ENCODE data around the gene KDM1B.

Gene KDM1B

DNA sequence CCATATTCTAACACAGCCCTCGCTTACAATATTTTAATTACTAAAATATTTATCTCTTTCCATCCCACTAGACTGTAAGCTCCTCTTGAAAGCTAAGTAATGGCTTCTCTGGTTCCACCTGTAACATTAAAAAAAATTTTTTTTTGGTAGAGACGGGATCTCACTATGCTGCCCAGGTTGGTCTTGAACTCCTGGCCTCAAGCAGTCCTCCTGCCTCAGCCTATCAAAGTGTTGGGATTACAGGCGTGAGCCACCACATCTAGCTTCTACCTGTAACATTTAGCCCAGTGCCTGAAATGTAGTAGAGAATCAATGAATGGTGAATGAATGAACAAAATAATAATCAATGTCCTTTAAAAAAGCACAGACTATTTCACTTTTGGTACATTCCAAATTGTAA, 80.3 kb downstream of the KDM1B start:
- DNase-seq: no peak

- no peak for DNase-seq
These were observed 81.9 kb downstream of the KDM1B start for GRCh38 chr6:18237167-18237566.

DNA sequence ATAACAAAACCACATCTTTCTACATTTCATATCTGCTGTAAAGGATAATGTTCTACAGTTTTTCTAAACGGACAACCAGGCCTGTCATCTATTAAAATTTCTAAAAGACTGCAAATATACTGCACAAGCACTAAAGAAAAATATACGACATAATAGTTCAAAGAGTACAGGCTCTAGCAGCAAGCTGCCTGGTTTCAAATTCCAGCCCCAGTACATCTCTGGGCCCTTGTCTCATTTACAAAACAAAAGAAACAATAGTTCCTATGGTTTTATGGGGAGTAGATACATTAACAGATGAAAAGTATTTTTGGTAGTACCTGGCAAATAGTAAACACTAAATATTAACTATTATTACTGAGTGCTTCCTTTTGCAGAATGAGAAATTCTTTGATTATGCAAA, 85.0 kb downstream of the KDM1B start:
- no peak for DNase-seq

GRCh38 chr6:18241208-18242038, 86.2 kb downstream of the KDM1B start:
- DNase-seq: no peak

GRCh38 chr6:18242062-18242851, 87.0 kb downstream of the KDM1B start:
- no peak for DNase-seq

DNA sequence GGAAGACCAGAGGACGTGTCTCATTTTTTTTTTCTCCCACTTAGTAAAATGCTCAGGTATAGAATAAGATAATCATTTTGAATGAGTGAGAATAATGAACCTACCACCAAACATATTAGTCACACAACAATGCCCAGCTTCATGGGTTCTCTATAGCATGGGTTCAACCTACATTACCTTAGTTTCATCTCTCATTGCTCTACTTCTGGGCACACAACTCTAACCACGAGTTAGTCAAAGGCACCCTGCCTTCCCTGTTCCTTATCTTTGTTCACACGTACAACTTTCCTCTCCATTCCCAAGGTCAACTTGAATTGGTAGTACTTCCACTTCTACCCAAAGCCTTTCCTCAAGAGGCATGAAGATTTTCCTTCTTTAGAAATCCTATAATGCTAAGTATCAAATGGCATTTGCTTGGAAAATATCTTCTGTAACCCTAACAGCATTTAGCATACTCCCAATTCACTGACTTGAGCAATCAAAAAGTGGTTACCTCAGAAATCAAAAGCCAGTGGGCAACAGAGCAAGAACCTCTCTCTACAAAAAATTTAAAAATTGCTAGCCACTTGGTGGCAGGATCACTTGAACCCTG, 88.2 kb downstream of the KDM1B start:
- DNase-seq: no peak

DNA sequence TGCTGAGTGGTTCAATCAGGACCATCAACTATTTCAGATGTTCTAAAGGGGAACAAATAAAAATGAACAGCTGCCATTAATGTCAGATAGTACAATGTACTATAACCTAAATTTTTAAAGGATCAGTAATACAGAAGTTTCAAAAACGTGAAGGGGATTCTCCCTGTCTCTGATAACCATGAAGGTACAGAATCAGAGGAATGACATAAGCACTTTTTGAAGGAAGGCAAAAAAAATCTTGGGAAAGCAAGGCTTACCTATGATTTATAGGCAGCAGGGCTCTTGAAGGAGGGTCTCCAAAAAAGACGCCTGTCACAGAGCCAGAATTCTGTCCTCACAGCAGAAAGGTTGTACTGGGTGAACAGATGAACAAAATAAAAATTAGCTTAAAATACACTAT, 89.0 kb downstream of the KDM1B start:
- no peak for DNase-seq

GRCh38 chr6:18245079-18245478, 89.9 kb downstream of the KDM1B start:
- DNase-seq: no peak

- no peak for DNase-seq
These were observed 90.4 kb downstream of the KDM1B start for GRCh38 chr6:18245642-18246041.

- DNase-seq: no peak
These were observed 91.0 kb downstream of the KDM1B start for GRCh38 chr6:18246205-18246604.

- DNase-seq: no peak
These were observed 91.8 kb downstream of the KDM1B start for GRCh38 chr6:18247002-18247401.

- DNase-seq: no peak
These were observed 93.5 kb downstream of the KDM1B start for GRCh38 chr6:18248698-18249097.

DNA sequence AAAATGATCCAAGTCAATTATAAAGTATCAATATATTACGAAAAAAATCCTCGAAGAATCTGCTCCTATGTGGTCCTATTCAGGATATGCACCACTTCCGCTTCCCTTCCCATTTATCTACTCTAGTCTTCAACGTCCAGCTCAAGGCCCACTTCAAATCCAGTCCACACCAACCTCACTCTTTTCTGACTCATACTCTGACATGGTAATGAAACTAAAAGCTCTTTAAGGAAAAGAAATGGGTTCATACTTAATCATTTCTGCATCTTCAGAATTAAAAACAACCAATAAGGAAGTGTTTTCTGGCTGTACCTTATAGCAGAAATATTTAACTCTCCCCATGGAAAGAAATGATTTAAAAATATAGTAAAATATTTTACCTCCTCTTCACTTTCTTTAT, 94.0 kb downstream of the KDM1B start:
- no peak for DNase-seq

DNA sequence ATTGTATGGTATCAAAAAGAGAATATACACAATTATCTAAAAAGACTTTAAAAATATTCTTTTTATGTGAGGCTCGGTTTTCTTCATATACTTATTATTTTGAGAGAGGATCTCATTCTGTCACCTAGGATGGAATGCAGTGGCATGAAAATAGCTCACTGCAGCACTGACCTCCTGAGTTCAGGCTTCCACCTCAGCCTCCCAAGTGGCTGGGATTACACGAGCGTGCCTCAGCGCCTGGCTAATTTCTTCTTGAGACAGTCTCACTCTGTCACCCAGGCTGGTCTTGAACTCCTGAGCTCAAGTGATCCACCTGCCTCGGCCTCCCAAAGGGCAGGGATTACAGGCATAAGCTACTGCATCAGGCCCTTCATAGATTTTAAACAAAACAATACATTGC, 98.4 kb downstream of the KDM1B start:
- DNase-seq: no peak

DNA sequence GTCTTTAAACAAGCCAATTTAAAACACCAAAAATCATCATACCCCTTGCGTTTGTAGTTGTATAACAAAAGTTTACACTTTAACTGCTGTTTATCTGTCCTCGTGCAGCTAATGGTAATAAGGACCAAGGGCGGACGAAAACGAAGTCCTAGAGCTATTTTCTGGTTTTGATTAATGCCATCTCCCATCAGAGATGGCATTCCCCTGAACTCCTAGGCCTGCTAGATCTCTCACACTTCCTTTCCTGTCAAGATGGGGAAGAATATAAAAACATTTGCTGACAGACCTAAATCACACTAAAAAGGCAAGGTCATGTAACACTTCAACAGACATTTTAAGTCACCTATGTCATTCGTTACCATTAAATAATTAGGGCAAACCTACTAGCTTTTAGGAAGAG, 99.6 kb downstream of the KDM1B start:
- no peak for DNase-seq

GRCh38 chr6:18259675-18260447, 104.6 kb downstream of the KDM1B start:
- DNase-seq: no peak

- DNase-seq: no peak
These were observed 105.4 kb downstream of the KDM1B start for GRCh38 chr6:18260448-18261106.

- DNase-seq: no peak
These were observed 106.7 kb downstream of the KDM1B start for GRCh38 chr6:18261877-18262276.

GRCh38 chr6:18262702-18263417, 107.6 kb downstream of the KDM1B start:
- no peak for DNase-seq

DNA sequence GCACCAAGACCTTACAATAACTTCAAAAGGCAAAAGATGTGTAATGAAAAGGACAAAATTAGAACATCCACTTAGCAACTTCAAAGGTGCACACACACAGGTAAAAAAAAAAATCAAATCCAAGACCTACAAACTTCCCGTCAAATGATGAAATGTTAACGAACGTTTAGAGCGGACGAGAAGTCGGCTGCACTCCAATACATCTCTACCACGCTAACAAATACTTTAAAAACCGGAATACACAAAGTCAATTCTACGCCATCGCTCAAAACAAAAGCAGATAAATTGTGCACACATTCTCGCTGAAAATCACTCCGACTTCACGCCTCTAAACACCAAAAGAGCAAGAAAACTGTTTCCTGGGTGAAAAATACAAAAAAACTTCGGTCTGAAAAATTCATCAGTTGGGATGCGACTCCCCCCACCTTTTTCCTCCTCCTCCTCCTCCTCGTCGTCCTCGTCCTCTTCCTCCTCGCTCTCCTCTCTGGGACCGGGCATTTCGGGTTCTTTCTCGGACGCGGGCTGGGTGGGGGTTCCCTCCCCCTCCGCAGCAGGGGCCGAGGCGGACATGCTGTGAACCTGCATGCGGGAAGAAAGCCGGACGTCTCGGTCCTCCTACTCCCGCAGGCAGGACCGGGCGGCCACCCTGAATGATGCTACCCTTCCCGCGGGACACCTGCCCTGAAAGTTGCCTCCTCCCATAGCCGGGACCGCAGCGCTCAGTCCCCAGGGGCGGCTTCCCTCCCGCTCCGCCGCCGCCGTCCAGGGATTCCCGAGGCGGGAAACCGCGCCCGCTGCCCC, 108.4 kb downstream of the KDM1B start:
- DNase-seq: no peak
